H1 (cell line): Measurements from ENCODE around the gene ITIH1. TPM values are rescaled to one million over a fixed set of nuclear protein-coding genes. Genes with fewer than 3 reads are reported as not detected.

Source experiments
- CTCF ChIA-PET: fragments of 300-600 bp; sonication (Branson Sonifier 250); formaldehyde crosslinking; loops from one replicate; lab custom pipeline; 2021; ENCODE audit not compliant: partially characterized antibody; lab: Charles Lee
- POLR2A ChIA-PET: fragments of 300-600 bp; sonication (Branson Sonifier 250); formaldehyde crosslinking; loops from one replicate; lab custom pipeline; 2021; ENCODE audit warnings: inconsistent platforms; ENCODE audit not compliant: partially characterized antibody; lab: Charles Lee
- DNase-seq, 2 experiments: peaks; one replicate each; pipeline versions ENCODE4 v3.0.0 to v3.0.0-alpha.2; 2010 to 2022; ENCODE audit warnings: low spot score in 2 of 2, low read depth in 1 of 2, mixed read lengths in 1 of 2
- FAIRE-seq: peaks from 2 replicates; lab custom pipeline; 2011; peaks lifted over from hg19 to GRCh38; lab: Jason Lieb, UNC
- H2AFZ ChIP-seq: 2 replicates; pipeline ENCODE4 v1.8.1; 2012; ENCODE audit warnings: low read length, inconsistent platforms
- H2AK5ac ChIP-seq: 2 replicates; pipeline ENCODE4 v1.6.1; 2013; ENCODE audit warnings: low read depth, low read length
- H2BK120ac ChIP-seq: replicated peaks from 2 replicates; pipeline ENCODE3; 2013; ENCODE audit warnings: low read depth, low read length, inconsistent platforms
- H2BK12ac ChIP-seq: 2 replicates; pipeline ENCODE4 v1.6.1; 2013; ENCODE audit warnings: low read depth, low read length
- H2BK15ac ChIP-seq: 2 replicates; pipeline ENCODE4 v1.6.1; 2013; ENCODE audit warnings: low read length
- H2BK20ac ChIP-seq: 2 replicates; pipeline ENCODE4 v1.6.1; 2013; ENCODE audit warnings: low read length
- H2BK5ac ChIP-seq: 2 replicates; pipeline ENCODE4 v1.6.1; 2013; ENCODE audit warnings: low read depth, low read length
- H3K14ac ChIP-seq: 2 replicates; pipeline ENCODE4 v1.6.1; 2013; ENCODE audit warnings: inconsistent platforms; ENCODE audit not compliant: insufficient read length
- H3K18ac ChIP-seq: 2 replicates; pipeline ENCODE4 v1.6.1; 2013; ENCODE audit warnings: low read length; ENCODE audit errors: extremely low read depth
- H3K23ac ChIP-seq: 2 replicates; pipeline ENCODE4 v1.6.1; 2013; ENCODE audit warnings: inconsistent platforms; ENCODE audit not compliant: insufficient read length
- H3K23me2 ChIP-seq: 2 replicates; pipeline ENCODE4 v1.6.1; 2013; ENCODE audit warnings: low read depth, low read length
- H3K27ac ChIP-seq: 2 replicates; pipeline ENCODE4 v1.6.1; 2011; ENCODE audit warnings: low read depth, low read length, inconsistent platforms
- H3K27me3 ChIP-seq, 4 experiments: replicated peaks in 1 of 4; 1 replicate in 1 of 4; 2 replicates in 3 of 4; pipeline versions ENCODE4 v1.6.1 to v1.8.1; 2011 to 2013; ENCODE audit warnings: low read length in 3 of 4, mild to moderate bottlenecking in 3 of 4, inconsistent platforms in 2 of 4, mixed read lengths in 2 of 4, moderate library complexity in 1 of 4; ENCODE audit not compliant: control insufficient read depth in 3 of 4, insufficient read depth in 3 of 4; ENCODE audit errors: extremely low read depth in 1 of 4
- H3K36me3 ChIP-seq, 4 experiments: 2 replicates each; pipeline versions ENCODE4 v1.6.1 to v1.8.1; 2011 to 2013; ENCODE audit warnings: mild to moderate bottlenecking in 4 of 4, low read length in 3 of 4, moderate library complexity in 2 of 4, control low read depth in 1 of 4, inconsistent platforms in 1 of 4; ENCODE audit not compliant: insufficient read depth in 4 of 4, control insufficient read depth in 2 of 4
- H3K4ac ChIP-seq: replicated peaks from 2 replicates; pipeline ENCODE3; 2013; ENCODE audit warnings: low read length, low read depth, mixed read lengths, inconsistent platforms; ENCODE audit not compliant: insufficient read length
- H3K4me1 ChIP-seq, 4 experiments: replicated peaks in 1 of 4; 1 replicate in 1 of 4; 2 replicates in 3 of 4; pipeline versions ENCODE4 v1.6.1 to v1.8.1; 2011 to 2013; ENCODE audit warnings: low read length in 3 of 4, inconsistent platforms in 2 of 4, mixed read lengths in 1 of 4; ENCODE audit not compliant: insufficient read depth in 4 of 4, control insufficient read depth in 3 of 4
- H3K4me2 ChIP-seq, 2 experiments: 2 replicates each; pipeline versions ENCODE4 v1.6.1 to v1.8.1; 2011 to 2013; ENCODE audit warnings: low read depth in 2 of 2, low read length in 2 of 2, control low read depth in 1 of 2, inconsistent platforms in 1 of 2, mild to moderate bottlenecking in 1 of 2; ENCODE audit not compliant: insufficient read depth in 1 of 2
- H3K4me3 ChIP-seq, 4 experiments: fragments of 200-600, 300-600 bp in 1 of 4; sonication (generic), shearing (Covaris generic), sonication (Bioruptor Twin) in 1 of 4; 2 replicates each; pipeline versions ENCODE4 v1.5.1 to v1.8.1; 2011 to 2016; ENCODE audit warnings: low read length in 4 of 4, low read depth in 3 of 4, control low read depth in 2 of 4, inconsistent platforms in 2 of 4, mild to moderate bottlenecking in 2 of 4, mixed read lengths in 1 of 4, moderate library complexity in 1 of 4; ENCODE audit not compliant: insufficient read depth in 2 of 4; ENCODE audit errors: extremely low read depth in 1 of 4
- H3K56ac ChIP-seq: replicated peaks from 2 replicates; pipeline ENCODE3; 2013; ENCODE audit warnings: low read depth, mild to moderate bottlenecking, mixed read lengths, low read length, inconsistent platforms; ENCODE audit not compliant: insufficient read length
- H3K79me1 ChIP-seq: 2 replicates; pipeline ENCODE4 v1.6.1; 2013; ENCODE audit warnings: low read depth, low read length, control low read depth
- H3K79me2 ChIP-seq, 2 experiments: 2 replicates each; pipeline versions ENCODE4 v1.6.1 to v1.8.1; 2012 to 2013; ENCODE audit warnings: low read length in 2 of 2, mild to moderate bottlenecking in 2 of 2, inconsistent platforms in 1 of 2; ENCODE audit not compliant: insufficient read depth in 2 of 2, control insufficient read depth in 1 of 2
- H3K9ac ChIP-seq, 4 experiments: replicated peaks in 1 of 4; 1 replicate in 1 of 4; 2 replicates in 3 of 4; pipeline versions ENCODE4 v1.6.1 to v1.8.1; 2011 to 2013; ENCODE audit warnings: low read depth in 3 of 4, low read length in 3 of 4, control low read depth in 2 of 4, mild to moderate bottlenecking in 2 of 4, moderate library complexity in 2 of 4, inconsistent platforms in 1 of 4; ENCODE audit errors: extremely low read depth in 1 of 4
- H3K9me3 ChIP-seq, 2 experiments: 2 replicates each; pipeline versions ENCODE4 v1.6.1 to v1.8.1; 2012 to 2013; ENCODE audit warnings: mild to moderate bottlenecking in 2 of 2, moderate library complexity in 2 of 2, control low read depth in 1 of 2, inconsistent platforms in 1 of 2, low read depth in 1 of 2, low read length in 1 of 2, mixed read lengths in 1 of 2; ENCODE audit not compliant: insufficient read depth in 2 of 2
- H4K20me1 ChIP-seq, 2 experiments: replicated peaks in 1 of 2; 2 replicates each; pipeline versions ENCODE3 to v1.8.1; 2011 to 2013; ENCODE audit warnings: inconsistent platforms in 2 of 2, low read length in 2 of 2, mild to moderate bottlenecking in 1 of 2; ENCODE audit not compliant: insufficient read depth in 2 of 2, control insufficient read depth in 1 of 2
- H4K5ac ChIP-seq: 2 replicates; pipeline ENCODE4 v1.6.1; 2013; ENCODE audit warnings: low read length, low read depth, mixed read lengths, inconsistent platforms; ENCODE audit not compliant: insufficient read length
- H4K8ac ChIP-seq: 2 replicates; pipeline ENCODE4 v1.8.0; 2013; ENCODE audit warnings: mild to moderate bottlenecking, moderate library complexity, low read length, inconsistent platforms; ENCODE audit not compliant: insufficient read depth; ENCODE audit errors: extremely low read depth
- H4K91ac ChIP-seq: replicated peaks from 2 replicates; pipeline ENCODE3; 2013; ENCODE audit warnings: low read length, mixed read lengths, inconsistent platforms; ENCODE audit not compliant: insufficient read length
- BACH1 ChIP-seq: IDR thresholded peaks from 2 replicates; pipeline ENCODE4 v1.6.1; 2012; ENCODE audit warnings: low read length, improper control_type of control experiment
- CBX5 ChIP-seq: fragments of 300-800, 300-1000 bp; sonication (generic); IDR thresholded peaks from 2 replicates; pipeline ENCODE4 v1.7.1; 2016; ENCODE audit warnings: antibody characterized with exemption, low read length, low read depth
- CREB1 ChIP-seq: IDR thresholded peaks from 2 replicates; pipeline ENCODE4 v1.6.1; 2012; ENCODE audit warnings: inconsistent platforms
- GTF2F1 ChIP-seq: IDR thresholded peaks from 2 replicates; pipeline ENCODE4 v1.6.1; 2012; ENCODE audit warnings: low read depth, low read length, improper control_type of control experiment, borderline replicate concordance
- JUND ChIP-seq: IDR thresholded peaks from 2 replicates; pipeline ENCODE4 v1.6.1; 2011; ENCODE audit warnings: mild to moderate bottlenecking, improper control_type of control experiment, low read length
- MAFK ChIP-seq: IDR thresholded peaks from 2 replicates; pipeline ENCODE4 v1.6.1; 2012; ENCODE audit warnings: low read depth, mild to moderate bottlenecking, improper control_type of control experiment, low read length
- MAX ChIP-seq: IDR thresholded peaks from 2 replicates; pipeline ENCODE4 v1.6.1; 2012; ENCODE audit warnings: inconsistent platforms
- POU5F1 ChIP-seq: IDR thresholded peaks from 2 replicates; pipeline ENCODE4 v1.6.1; 2011; ENCODE audit warnings: low read depth, mild to moderate bottlenecking, low read length, moderate library complexity
- RNF2 ChIP-seq: fragments of 200-900, 300-1000 bp; sonication (generic); IDR thresholded peaks from 2 replicates; pipeline ENCODE4 v1.7.1; 2016; ENCODE audit warnings: borderline replicate concordance, low read depth, mild to moderate bottlenecking, antibody characterized with exemption, low read length; ENCODE audit not compliant: poor library complexity, severe bottlenecking; ENCODE audit errors: missing control alignments
- SIRT6 ChIP-seq: IDR thresholded peaks from one replicate; pipeline ENCODE4 v1.7.1; 2012; ENCODE audit warnings: low read length, inconsistent platforms
- SP1 ChIP-seq: IDR thresholded peaks from 2 replicates; pipeline ENCODE4 v1.6.1; 2011; ENCODE audit warnings: low read depth, low read length
- SP4 ChIP-seq: IDR thresholded peaks from 2 replicates; pipeline ENCODE4 v1.6.1; 2012; ENCODE audit warnings: low read length, inconsistent platforms
- SUZ12 ChIP-seq: fragments of 200-600 bp; sonication (generic); IDR thresholded peaks from 2 replicates; pipeline ENCODE4 v1.6.1; 2012; ENCODE audit warnings: mild to moderate bottlenecking, inconsistent platforms, low read length, moderate library complexity, mixed read lengths
- TEAD4 ChIP-seq: IDR thresholded peaks from 2 replicates; pipeline ENCODE4 v1.6.1; 2012; ENCODE audit warnings: low read depth, low read length, inconsistent platforms, mixed read lengths
- YY1 ChIP-seq: IDR thresholded peaks from 2 replicates; pipeline ENCODE4 v1.6.1; 2011; ENCODE audit warnings: low read depth, mild to moderate bottlenecking, low read length
- WGBS, 2 experiments: shearing (Covaris generic) in 1 of 2; methylation state at CpG; one replicate each; pipeline versions ENCODE4 v1.1.6 to v1.1.7; 2013 to 2015; ENCODE audit warnings: low lambda C conversion rate in 2 of 2, mixed read lengths in 2 of 2, inconsistent platforms in 1 of 2, low coverage in 1 of 2, missing lambda C conversion rate in 1 of 2; ENCODE audit not compliant: insufficient replicate concordance in 2 of 2, insufficient coverage in 1 of 2, insufficient read length in 1 of 2; ENCODE audit errors: extremely low coverage in 1 of 2, missing lambda C conversion rate in 1 of 2; 5-methylcytosine and 5-hydroxymethylcytosine counted together
- polyA plus RNA-seq, 7 experiments: library from polyadenylated mRNA; depleted of rRNA in 3 of 7; stranded (reverse) in 5 of 7; unstranded in 2 of 7; fragments of >200 nt in 5 of 7; fragments of 200-250 nt in 2 of 7; gene quantifications; 1 replicate in 5 of 7; 2 replicates in 1 of 7; 4 replicates in 1 of 7; pipeline versions ENCODE4 v1.2.1 to v1.2.3, GENCODE V29; 2011 to 2013; ENCODE audit warnings: missing spikeins in 2 of 7, mixed read lengths in 2 of 7
- total RNA-seq: library from RNA; stranded (reverse); fragmentation: NEBNext Ultra II Directional; extraction: Animal tissue kit (Norgen Biotek cat#: 25700); gene quantifications from 2 replicates; pipeline ENCODE4 v1.2.1, GENCODE V29; 2021

The ITIH1 gene
- total and polyA plus RNA-seq, 2 of the 8 experiments (the other 6 are each of a cell fraction or from before 2014, with no cell fraction given): not detected

- FAIRE-seq: no peak
- Histone ChIP-seq H2AK5ac (no peak within 1 kb of the TSS), H3K4me1 (no peaks in the 10 kb centered on the region), H4K91ac (no peak within 1 kb of the TSS), H4K5ac (no peak within 1 kb of the TSS), H4K8ac (no peak within 1 kb of the TSS), H2BK12ac (no peak within 1 kb of the TSS), H3K14ac (no peak within 1 kb of the TSS), H3K27me3 (no peaks in the 10 kb centered on the region), H3K23ac (no peak within 1 kb of the TSS), H3K79me2 (no peaks in the 10 kb centered on the region), H3K4me3 (no peak within 1 kb of the TSS), H3K9me3 (no peaks in the 10 kb centered on the region), H4K20me1 (no peaks in the 10 kb centered on the region), H3K56ac (no peak within 1 kb of the TSS), H2BK120ac (no peak within 1 kb of the TSS), H2BK20ac (no peak within 1 kb of the TSS), H3K4ac (no peak within 1 kb of the TSS), H2BK15ac (no peak within 1 kb of the TSS), H3K18ac (no peak within 1 kb of the TSS), H3K9ac (no peak within 1 kb of the TSS), H3K36me3 (no peaks in the 10 kb centered on the region), H3K27ac (no peak within 1 kb of the TSS), H3K4me2 (no peak within 1 kb of the TSS), H3K79me1 (no peaks in the 10 kb centered on the region), H3K23me2 (no peaks in the 10 kb centered on the region), H2AFZ (no peak within 1 kb of the TSS), H2BK5ac (no peak within 1 kb of the TSS)
- TF ChIP-seq JUND: no peak
- no peak for TF ChIP-seq CBX5
- no peak for TF ChIP-seq CREB1
- no peak for TF ChIP-seq SIRT6
- no peak for TF ChIP-seq MAFK
- no peak for TF ChIP-seq YY1
- no peak for TF ChIP-seq SP4
- TF ChIP-seq BACH1: no peak
- TF ChIP-seq RNF2: no peak
- TF ChIP-seq SUZ12: no peak
- TF ChIP-seq SP1: no peak
- no peak for TF ChIP-seq POU5F1
- no peak for TF ChIP-seq TEAD4
- no peak for TF ChIP-seq GTF2F1
- TF ChIP-seq MAX: no peak
- no peak for DNase-seq
- POLR2A ChIA-PET: interaction anchor here (2.3 kb wide), 1 partner anchor 24 kb away, joined by 8 read pairs; the partner anchor contains the start of gene NEK4
- 87% methylated on average over 10 of the region's 10 CpGs; no CpG with 5 or more reads in 1 of the 2 experiments for WGBS, 2 experiments
- CTCF ChIA-PET: interaction anchor here (0.8 to 6.9 kb wide), 6 partner anchors 8 to 51 kb away, joined by 3 to 86 read pairs (median 9); no protein-coding TSS in a partner anchor
Observed at GRCh38 chr3:52794612-52795099, 17.3 kb downstream of the ITIH1 start, which contains the start of gene ITIH3. Gene ITIH3 (plus strand): TSS chr3:52794796. CDS start chr3:52794804, 8 bp downstream.
